AG08396 (cell line): Measurements from ENCODE around the gene DNM3.

Experiments
- DNase-seq: peaks from one replicate; pipeline ENCODE4 v3.0.0; 2012; ENCODE audit warnings: low spot score, mixed read lengths

DNM3 gene

GRCh38 chr1:172457479-172458130, 616.3 kb downstream of the DNM3 start:
- DNase-seq: no peak

DNA sequence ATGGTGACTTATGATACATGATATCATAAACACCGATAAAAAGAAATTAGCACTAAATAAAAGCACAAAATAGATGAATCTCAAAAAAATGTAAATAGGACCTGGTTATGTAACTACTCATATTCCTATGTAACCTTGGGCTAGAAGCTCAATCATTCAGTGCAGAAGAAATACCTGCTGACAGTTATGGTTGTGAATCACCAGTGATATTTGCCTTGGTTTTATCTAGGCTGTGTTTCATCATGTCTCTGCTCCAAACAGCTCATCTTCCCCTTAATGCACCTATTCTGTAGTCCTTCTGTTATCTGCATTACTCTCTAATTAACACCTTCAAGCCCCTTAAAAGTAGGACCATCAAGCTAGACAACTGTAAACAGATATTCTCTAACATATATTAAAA, 618.9 kb downstream of the DNM3 start:
- DNase-seq: no peak

GRCh38 chr1:172460887-172461315, 619.6 kb downstream of the DNM3 start:
- no peak for DNase-seq
